Esophagus muscularis mucosa (tissue), 3 donors: ENCODE measurements around the gene SENP8.

ENCODE experiments used
- POLR2A ChIP-seq: fragments of 450-650 bp; IDR thresholded peaks from one replicate; pipeline ENCODE4 v1.6.1; 2017; ENCODE audit warnings: antibody characterized with exemption, moderate library complexity, mild to moderate bottlenecking, low read depth
- POLR2AphosphoS5 ChIP-seq, 2 donors: sonication (generic); formaldehyde crosslinking; IDR thresholded peaks; one replicate each; pipeline ENCODE4 v1.6.1; 2017; ENCODE audit warnings: antibody characterized with exemption in 2 of 2
- TF ChIP-seq, protein P1 (sequence below), 3 experiments: fragments of 200-600 bp in 2 of 3; fragments of 450-650 bp in 1 of 3; sonication (generic) in 2 of 3; IDR thresholded peaks; one replicate each; pipeline ENCODE4 v1.5.1; 2017 to 2019; ENCODE audit warnings: antibody characterized with exemption in 3 of 3, mild to moderate bottlenecking in 2 of 3, moderate library complexity in 1 of 3

GRCh38 chr15:72168808-72169190, 50.6 kb downstream of the SENP8 start:
- TF ChIP-seq, protein P1, sequence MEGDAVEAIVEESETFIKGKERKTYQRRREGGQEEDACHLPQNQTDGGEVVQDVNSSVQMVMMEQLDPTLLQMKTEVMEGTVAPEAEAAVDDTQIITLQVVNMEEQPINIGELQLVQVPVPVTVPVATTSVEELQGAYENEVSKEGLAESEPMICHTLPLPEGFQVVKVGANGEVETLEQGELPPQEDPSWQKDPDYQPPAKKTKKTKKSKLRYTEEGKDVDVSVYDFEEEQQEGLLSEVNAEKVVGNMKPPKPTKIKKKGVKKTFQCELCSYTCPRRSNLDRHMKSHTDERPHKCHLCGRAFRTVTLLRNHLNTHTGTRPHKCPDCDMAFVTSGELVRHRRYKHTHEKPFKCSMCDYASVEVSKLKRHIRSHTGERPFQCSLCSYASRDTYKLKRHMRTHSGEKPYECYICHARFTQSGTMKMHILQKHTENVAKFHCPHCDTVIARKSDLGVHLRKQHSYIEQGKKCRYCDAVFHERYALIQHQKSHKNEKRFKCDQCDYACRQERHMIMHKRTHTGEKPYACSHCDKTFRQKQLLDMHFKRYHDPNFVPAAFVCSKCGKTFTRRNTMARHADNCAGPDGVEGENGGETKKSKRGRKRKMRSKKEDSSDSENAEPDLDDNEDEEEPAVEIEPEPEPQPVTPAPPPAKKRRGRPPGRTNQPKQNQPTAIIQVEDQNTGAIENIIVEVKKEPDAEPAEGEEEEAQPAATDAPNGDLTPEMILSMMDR (IDR thresholded peaks at IDR 0.05): no peak
- TF ChIP-seq POLR2A: no peak
- no peak for TF ChIP-seq POLR2AphosphoS5 (IDR thresholded peaks at IDR 0.05)
